ENCODE measurements around the gene CST9. TPM values are rescaled to one million over a fixed set of nuclear protein-coding genes. Genes with fewer than 3 reads are reported as not detected.

Gene CST9
- total and polyA plus RNA-seq, 10 of the 15 experiments (the other 5 are each of a cell fraction or from before 2014, with no cell fraction given) = not detected

DNA sequence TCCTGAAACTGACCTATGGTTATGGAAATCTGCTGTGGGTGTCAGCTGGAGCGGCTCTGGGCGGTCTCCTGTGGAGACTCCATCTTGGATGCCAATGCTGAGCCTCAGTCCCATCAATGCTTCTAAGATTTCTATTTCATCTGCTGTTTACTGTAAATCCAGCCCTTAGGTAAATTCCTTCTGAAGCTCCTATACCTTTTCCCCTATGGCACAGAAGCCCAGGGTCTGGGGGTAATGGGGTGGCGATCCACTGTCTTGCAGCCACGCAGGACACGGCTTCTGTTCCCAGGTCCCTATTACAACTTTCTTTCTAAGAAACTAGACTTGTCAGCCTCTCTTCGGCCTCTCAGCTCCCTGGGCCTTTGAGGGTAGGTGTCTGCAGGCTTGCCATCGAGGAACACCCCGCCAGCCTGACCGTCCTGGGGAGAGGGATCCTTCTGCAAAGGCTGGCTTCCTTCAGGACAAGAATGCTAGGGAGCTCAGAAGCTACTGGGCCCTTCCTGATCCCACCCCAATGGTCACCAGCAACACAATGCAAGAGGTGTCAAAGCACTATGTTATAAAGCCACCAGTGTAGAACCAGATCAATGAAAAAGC is 25.6 kb upstream of the CST9 start (continued):
- TF ChIP-seq ZNF687 (IDR thresholded peaks at IDR 0.05) = no peak

GRCh38 chr20:23630392-23630849 is 24.7 kb upstream of the CST9 start:
- no peaks in the 10 kb centered on the region for H3K9me3 ChIP-seq (replicated peaks; ENCODE audit: control insufficient read depth, insufficient read depth, low read length)
- in situ Hi-C loops (cut with MboI) (no loop called here), intact Hi-C loops (cut with micrococcal nuclease; ENCODE audit: unreplicated experiment) (no loop called here)
- H3K4me3 ChIP-seq = no peak overlapping the region
- BruUV-seq (replicated peaks) = no TSS peak
- DNase-seq (ENCODE audit: low read depth, low spot score) (no peak), ATAC-seq (no peak), FAIRE-seq (no peak)
- 52% methylated on average over 4 of the region's 4 CpGs for WGBS (ENCODE audit: insufficient coverage, insufficient replicate concordance, low lambda C conversion rate, missing lambda C conversion rate)
- ChIA-PET POLR2A (no interaction called here), SMC1A (ENCODE audit: uncharacterized antibody, unreplicated experiment) (no interaction called here), CTCF (no interaction called here), RAD21 (ENCODE audit: unreplicated experiment) (no interaction called here)
- H3K79me2 ChIP-seq (ENCODE audit: control insufficient read depth, insufficient read depth, low read length) = no peaks in the 10 kb centered on the region
- no peak overlapping the region for H3K9ac ChIP-seq (ENCODE audit: control insufficient read depth, insufficient read depth, low read length)
- no peak overlapping the region for H3K4me2 ChIP-seq (ENCODE audit: control insufficient read depth, insufficient read depth)
- H2AFZ ChIP-seq (ENCODE audit: control insufficient read depth, low read depth, low read length) = no peak overlapping the region
- peaks cover 16% of the 10 kb centered on the region for H3K4me1 ChIP-seq (ENCODE audit: control insufficient read depth, insufficient read depth, low read length)
- H3K27me3 ChIP-seq (replicated peaks in 1 of 2; ENCODE audit: control insufficient read depth in 2 of 2, insufficient read depth in 2 of 2, low read length in 1 of 2) = no peaks in the 10 kb centered on the region
- no peaks in the 10 kb centered on the region; the same call in 1 of the 2 replicates for H4K20me1 ChIP-seq (ENCODE audit: control insufficient read depth, insufficient read depth)
- TF ChIP-seq RFX5 (IDR thresholded peaks at IDR 0.05; ENCODE audit: low read depth, low read length) (no peak), RUNX3 (IDR thresholded peaks at IDR 0.05; ENCODE audit: low read length) (no peak), MYB (IDR thresholded peaks at IDR 0.05; ENCODE audit: borderline replicate concordance, low read depth, low read length) (no peak), ZNF274 (IDR thresholded peaks at IDR 0.05; ENCODE audit: insufficient read depth, insufficient read length) (no peak), ZBTB4 (CRISPR knock-in tag; IDR thresholded peaks at IDR 0.05) (no peak), IKZF2 (IDR thresholded peaks at IDR 0.05) (no peak), SP1 (IDR thresholded peaks at IDR 0.05; ENCODE audit: low read depth, low read length) (no peak), MAX (IDR thresholded peaks at IDR 0.05; ENCODE audit: low read depth, low read length) (no peak), PKNOX1 (IDR thresholded peaks at IDR 0.05) (no peak), HDAC2 (IDR thresholded peaks at IDR 0.05) (no peak)
- H3K27ac ChIP-seq (ENCODE audit: control insufficient read depth, insufficient read depth) = no peak overlapping the region
- H3K36me3 ChIP-seq (ENCODE audit: control insufficient read depth in 2 of 2, insufficient read depth in 2 of 2, low read length in 1 of 2) = no peaks in the 10 kb centered on the region; a peak in 1 of 4 replicates
